PFSK-1 (cell line): ENCODE measurements around the gene MAF.

Experiments
- FOXP2 ChIP-seq: optimal IDR thresholded peaks from 2 replicates; pipeline ENCODE3; 2011; ENCODE audit warnings: borderline replicate concordance, control low read depth, inconsistent platforms; ENCODE audit not compliant: insufficient read depth; ENCODE audit errors: extremely low read length, extremely low read depth
- POLR2AphosphoS5 ChIP-seq: IDR thresholded peaks from 2 replicates; pipeline ENCODE4 v1.6.1; 2012; ENCODE audit warnings: low read depth, mild to moderate bottlenecking, control low read depth, low read length, moderate library complexity
- SIN3A ChIP-seq: IDR thresholded peaks from 2 replicates; pipeline ENCODE4 v1.6.1; 2012; ENCODE audit warnings: mild to moderate bottlenecking, low read length, moderate library complexity, borderline replicate concordance; ENCODE audit not compliant: insufficient read depth
- TAF1 ChIP-seq: IDR thresholded peaks from 2 replicates; pipeline ENCODE4 v1.6.1; 2012; ENCODE audit warnings: low read length, control low read depth, borderline replicate concordance; ENCODE audit not compliant: insufficient read depth
- TF ChIP-seq, protein P1 (sequence below), 2 experiments: IDR thresholded peaks; 2 replicates each; pipeline versions ENCODE4 v1.6.1 to v1.8.0; 2011 to 2012; ENCODE audit warnings: low read depth in 2 of 2, low read length in 2 of 2, control low read depth in 1 of 2, inconsistent platforms in 1 of 2, mild to moderate bottlenecking in 1 of 2, moderate library complexity in 1 of 2; ENCODE audit not compliant: insufficient read depth in 1 of 2

DNA sequence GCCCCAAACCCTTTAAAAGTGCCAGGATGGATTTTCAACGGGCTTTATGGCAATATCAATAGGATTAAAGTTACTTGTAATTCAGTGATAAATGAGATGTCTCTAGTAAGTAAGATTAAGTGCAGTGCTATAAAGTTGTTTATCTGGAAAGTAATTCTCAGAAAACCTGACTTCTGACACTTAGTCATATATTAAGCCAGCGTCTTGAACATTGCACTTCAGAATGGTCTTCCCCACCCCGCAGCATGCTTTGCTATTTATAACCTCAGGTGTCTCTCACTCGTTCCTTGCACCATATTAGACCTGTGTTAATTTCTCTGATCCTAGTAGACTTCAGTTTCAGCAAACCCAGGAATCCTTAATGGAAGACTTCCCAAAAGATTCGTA lies 2.1 kb upstream of the MAF start:
- TF ChIP-seq POLR2AphosphoS5 (no peak), TAF1 (no peak), SIN3A (no peak), FOXP2 (no peak)
- TF ChIP-seq, protein P1, sequence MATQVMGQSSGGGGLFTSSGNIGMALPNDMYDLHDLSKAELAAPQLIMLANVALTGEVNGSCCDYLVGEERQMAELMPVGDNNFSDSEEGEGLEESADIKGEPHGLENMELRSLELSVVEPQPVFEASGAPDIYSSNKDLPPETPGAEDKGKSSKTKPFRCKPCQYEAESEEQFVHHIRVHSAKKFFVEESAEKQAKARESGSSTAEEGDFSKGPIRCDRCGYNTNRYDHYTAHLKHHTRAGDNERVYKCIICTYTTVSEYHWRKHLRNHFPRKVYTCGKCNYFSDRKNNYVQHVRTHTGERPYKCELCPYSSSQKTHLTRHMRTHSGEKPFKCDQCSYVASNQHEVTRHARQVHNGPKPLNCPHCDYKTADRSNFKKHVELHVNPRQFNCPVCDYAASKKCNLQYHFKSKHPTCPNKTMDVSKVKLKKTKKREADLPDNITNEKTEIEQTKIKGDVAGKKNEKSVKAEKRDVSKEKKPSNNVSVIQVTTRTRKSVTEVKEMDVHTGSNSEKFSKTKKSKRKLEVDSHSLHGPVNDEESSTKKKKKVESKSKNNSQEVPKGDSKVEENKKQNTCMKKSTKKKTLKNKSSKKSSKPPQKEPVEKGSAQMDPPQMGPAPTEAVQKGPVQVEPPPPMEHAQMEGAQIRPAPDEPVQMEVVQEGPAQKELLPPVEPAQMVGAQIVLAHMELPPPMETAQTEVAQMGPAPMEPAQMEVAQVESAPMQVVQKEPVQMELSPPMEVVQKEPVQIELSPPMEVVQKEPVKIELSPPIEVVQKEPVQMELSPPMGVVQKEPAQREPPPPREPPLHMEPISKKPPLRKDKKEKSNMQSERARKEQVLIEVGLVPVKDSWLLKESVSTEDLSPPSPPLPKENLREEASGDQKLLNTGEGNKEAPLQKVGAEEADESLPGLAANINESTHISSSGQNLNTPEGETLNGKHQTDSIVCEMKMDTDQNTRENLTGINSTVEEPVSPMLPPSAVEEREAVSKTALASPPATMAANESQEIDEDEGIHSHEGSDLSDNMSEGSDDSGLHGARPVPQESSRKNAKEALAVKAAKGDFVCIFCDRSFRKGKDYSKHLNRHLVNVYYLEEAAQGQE (IDR thresholded peaks at IDR 0.05; ENCODE audit: insufficient read depth in 1 of 2, low read depth in 2 of 2, low read length in 2 of 2), result no peak
